T-cell (primary cell): ENCODE data around the gene CEP250. TPM values are rescaled to one million over a fixed set of nuclear protein-coding genes. Genes with fewer than 3 reads are reported as not detected.
A peak's percentile ranks its signal among the peaks of the same experiment; 100 is the strongest.

ENCODE experiments used
- ATAC-seq, 4 experiments: fragments of 200-7000 bp in 3 of 4; fragments of 150-1000 bp in 1 of 4; cut with Tn5 transposase; replicated peaks in 1 of 4; 1 replicate in 3 of 4; 2 replicates in 1 of 4; pipeline ENCODE4 v1.10.0; 2021; ENCODE audit warnings: moderate library complexity in 3 of 4, mild to moderate bottlenecking in 2 of 4, moderate number of reproducible peaks in 1 of 4
- CTCF ChIA-PET, 2 donors: fragments of 300-600 bp; sonication (Branson Sonifier 250); formaldehyde crosslinking; loops; one replicate each; lab custom pipeline; 2022; ENCODE audit warnings: antibody characterized with exemption in 2 of 2; lab: Charles Lee
- POLR2A ChIA-PET, 2 donors: fragments of 300-600 bp; sonication (Branson Sonifier 250); formaldehyde crosslinking; loops; one replicate each; lab custom pipeline; 2022; ENCODE audit warnings: antibody characterized with exemption in 2 of 2; lab: Charles Lee
- DNase-seq, 35 experiments: peaks; one replicate each; pipeline versions ENCODE4 v3.0.0 to v3.0.0-alpha.2; 2013 to 2023
- H3K27ac ChIP-seq: one replicate; pipeline ENCODE4 v1.5.1; 2013; ENCODE audit warnings: low read length
- H3K27me3 ChIP-seq, 2 experiments: replicated peaks in 1 of 2; 1 replicate in 1 of 2; 2 replicates in 1 of 2; pipeline versions ENCODE4 v1.6.1 to v1.7.0; 2013; ENCODE audit warnings: low read length in 1 of 2, mixed read lengths in 1 of 2; ENCODE audit not compliant: control insufficient read depth in 2 of 2, insufficient read depth in 2 of 2; ENCODE audit errors: extremely low read depth in 1 of 2
- H3K36me3 ChIP-seq, 2 donors: 1 replicate in 1 of 2; 2 replicates in 1 of 2; pipeline versions ENCODE4 v1.6.1 to v1.7.0; 2013; ENCODE audit warnings: low read length in 1 of 2; ENCODE audit not compliant: control insufficient read depth in 2 of 2, insufficient read depth in 1 of 2; ENCODE audit errors: extremely low read depth in 1 of 2
- H3K4me1 ChIP-seq, 2 experiments: 1 replicate in 1 of 2; 2 replicates in 1 of 2; pipeline versions ENCODE4 v1.6.1 to v1.7.0; 2013; ENCODE audit warnings: low read length in 2 of 2, mixed read lengths in 1 of 2; ENCODE audit not compliant: insufficient read depth in 2 of 2, control insufficient read depth in 1 of 2; ENCODE audit errors: extremely low read depth in 1 of 2
- H3K4me3 ChIP-seq, 2 donors: 1 replicate in 1 of 2; 2 replicates in 1 of 2; pipeline versions ENCODE4 v1.5.1 to v1.7.0; 2013; ENCODE audit warnings: mild to moderate bottlenecking in 2 of 2, low read length in 1 of 2, moderate library complexity in 1 of 2; ENCODE audit not compliant: control insufficient read depth in 1 of 2; ENCODE audit errors: extremely low read depth in 1 of 2
- H3K9me3 ChIP-seq: 2 replicates; pipeline ENCODE4 v1.7.0; 2013
- H3K27ac Mint-ChIP-seq, 2 donors: one replicate each; pipeline ENCODE4 v1.8.0; 2020 to 2021; ENCODE audit warnings: mild to moderate bottlenecking in 2 of 2, mixed read lengths in 2 of 2
- H3K27me3 Mint-ChIP-seq, 2 donors: one replicate each; pipeline ENCODE4 v1.8.0; 2021 to 2022; ENCODE audit warnings: mixed read lengths in 2 of 2
- H3K36me3 Mint-ChIP-seq: one replicate; pipeline ENCODE4 v1.8.0; 2021; ENCODE audit warnings: mixed read lengths
- H3K4me1 Mint-ChIP-seq, 3 donors: one replicate each; pipeline ENCODE4 v1.8.0; 2020 to 2022; ENCODE audit warnings: mixed read lengths in 3 of 3, mild to moderate bottlenecking in 1 of 3
- H3K4me3 Mint-ChIP-seq, 3 donors: one replicate each; pipeline ENCODE4 v1.8.0; 2020 to 2022; ENCODE audit warnings: mild to moderate bottlenecking in 3 of 3, mixed read lengths in 3 of 3, moderate library complexity in 3 of 3
- H3K9me3 Mint-ChIP-seq, 3 donors: one replicate each; pipeline ENCODE4 v1.8.0; 2020 to 2022; ENCODE audit warnings: mixed read lengths in 3 of 3
- WGBS: methylation state at CpG from one replicate; pipeline ENCODE4 v1.1.5; 2013; ENCODE audit warnings: missing lambda C conversion rate; ENCODE audit not compliant: insufficient coverage; 5-methylcytosine and 5-hydroxymethylcytosine counted together
- total RNA-seq, 35 experiments: library from RNA in 6 of 35; stranded (reverse) in 6 of 35; fragments of 120-200 nt in 1 of 35; gene quantifications; one replicate each; pipeline versions ENCODE4 v1.2.1 to v1.2.4 and lab custom pipeline; 2013 to 2026

The CEP250 gene
- total RNA-seq, 5 donors from 2014 or later (not counting 1 experiment from before 2014, with no cell fraction given): 45.7 to 70.7 (median 67.4) TPM

GRCh38 chr20:35491823-35492222, 36.4 kb downstream of the CEP250 start:
- H3K36me3 ChIP-seq: peaks cover 13 to 45% of the 10 kb centered on the region in 2 donors
- no peaks in the 10 kb centered on the region for H3K9me3 ChIP-seq
- peaks cover 17 to 53% of the 10 kb centered on the region in 2 experiments for H3K4me1 ChIP-seq
- CTCF ChIA-PET: interaction anchor here in 1 of 2 donors (1.1 kb wide), 1 partner anchor 462 kb away, joined by 3 read pairs; the partner anchor contains the start of gene SCAND1
- no peaks in the 10 kb centered on the region for H3K9me3 Mint-ChIP-seq
- H3K27ac Mint-ChIP-seq: peak overlapping the region; percentile 99
- ATAC-seq: no peak
- no peaks in the 10 kb centered on the region for H3K27me3 ChIP-seq
- H3K27me3 Mint-ChIP-seq: no peaks in the 10 kb centered on the region
- WGBS: 93% methylated on average over 3 of the region's 5 CpGs
- peak overlapping the region; percentile 84 for H3K27ac ChIP-seq
- H3K4me3 ChIP-seq: peak overlapping the region; percentile 77 to 81
- POLR2A ChIA-PET: interaction anchor here (0.5 to 1.3 kb wide), 6 partner anchors 11 to 1153 kb away, joined by 3 to 14 read pairs (median 4); partner anchors contain the start of gene RBM39 (in 1 of the 2)
- no peak for DNase-seq
- H3K4me1 Mint-ChIP-seq: peaks cover 65 to 81% (median 72%) of the 10 kb centered on the region in 3 donors
- peak overlapping the region; percentile 96 to 99 (median 96) for H3K4me3 Mint-ChIP-seq
- peaks cover 54% of the 10 kb centered on the region for H3K36me3 Mint-ChIP-seq

- CTCF ChIA-PET: no interaction called here
- H3K36me3 Mint-ChIP-seq: peaks cover 57% of the 10 kb centered on the region
- H3K4me1 ChIP-seq: peaks cover 17 to 50% of the 10 kb centered on the region in 2 experiments
- H3K4me3 Mint-ChIP-seq: peak overlapping the region; percentile 96 to 99 (median 96)
- no peak for DNase-seq
- no peaks in the 10 kb centered on the region for H3K9me3 Mint-ChIP-seq
- H3K36me3 ChIP-seq: peaks cover 14 to 48% of the 10 kb centered on the region in 2 donors
- ATAC-seq: no peak
- WGBS: 100% methylated on average over 3 of the region's 6 CpGs
- peak overlapping the region; percentile 84 for H3K27ac ChIP-seq
- H3K27ac Mint-ChIP-seq: peak overlapping the region; percentile 99
- POLR2A ChIA-PET: interaction anchor here in 1 of 2 donors (0.5 to 0.7 kb wide), 3 partner anchors 23 to 1152 kb away, joined by 3 to 6 read pairs (median 4); no protein-coding TSS in a partner anchor
- no peaks in the 10 kb centered on the region for H3K27me3 Mint-ChIP-seq
- peaks cover 63 to 76% (median 70%) of the 10 kb centered on the region in 3 donors for H3K4me1 Mint-ChIP-seq
- no peaks in the 10 kb centered on the region for H3K27me3 ChIP-seq
- H3K9me3 ChIP-seq: no peaks in the 10 kb centered on the region
- peak overlapping the region; percentile 77 to 81 for H3K4me3 ChIP-seq
Observed at GRCh38 chr20:35492352-35492751, 37.0 kb downstream of the CEP250 start.

GRCh38 chr20:35496481-35496880, 41.1 kb downstream of the CEP250 start:
- ChIA-PET CTCF (no interaction called here), POLR2A (no interaction called here)
- H3K36me3 Mint-ChIP-seq: peaks cover 74% of the 10 kb centered on the region
- Histone ChIP-seq H3K27me3 (no peaks in the 10 kb centered on the region), H3K36me3 (peaks cover 16 to 86% of the 10 kb centered on the region in 2 donors), H3K9me3 (no peaks in the 10 kb centered on the region), H3K4me3 (no peak overlapping the region), H3K27ac (no peak overlapping the region), H3K4me1 (peaks cover 8 to 25% of the 10 kb centered on the region in 2 experiments)
- peaks cover 31 to 39% (median 35%) of the 10 kb centered on the region in 3 donors for H3K4me1 Mint-ChIP-seq
- no peak overlapping the region for H3K4me3 Mint-ChIP-seq
- no peak for ATAC-seq
- no peaks in the 10 kb centered on the region for H3K9me3 Mint-ChIP-seq
- no peaks in the 10 kb centered on the region for H3K27me3 Mint-ChIP-seq
- no peak overlapping the region for H3K27ac Mint-ChIP-seq
- WGBS: 94% methylated on average over 3 of the region's 3 CpGs
- DNase-seq: no peak

GRCh38 chr20:35497320-35497719, 41.9 kb downstream of the CEP250 start:
- 100% methylated on average over 3 of the region's 5 CpGs for WGBS
- DNase-seq (no peak), ATAC-seq (no peak)
- Mint-ChIP-seq H3K36me3 (peaks cover 77% of the 10 kb centered on the region), H3K27me3 (no peaks in the 10 kb centered on the region), H3K4me3 (no peak overlapping the region), H3K9me3 (no peaks in the 10 kb centered on the region), H3K4me1 (peaks cover 24 to 35% (median 32%) of the 10 kb centered on the region in 3 donors), H3K27ac (no peak overlapping the region)
- ChIA-PET CTCF (no interaction called here), POLR2A (no interaction called here)
- Histone ChIP-seq H3K27ac (no peak overlapping the region), H3K36me3 (peaks cover 22 to 95% of the 10 kb centered on the region in 2 donors), H3K27me3 (no peaks in the 10 kb centered on the region), H3K4me3 (no peak overlapping the region), H3K4me1 (peaks cover 2 to 17% of the 10 kb centered on the region in 2 experiments), H3K9me3 (no peaks in the 10 kb centered on the region)

GRCh38 chr20:35497780-35498189, 42.4 kb downstream of the CEP250 start:
- CTCF ChIA-PET: interaction anchor here in 1 of 2 donors (0.5 kb wide), 1 partner anchor 12 kb away, joined by 6 read pairs; no protein-coding TSS in a partner anchor
- Histone ChIP-seq H3K4me3 (no peak overlapping the region), H3K36me3 (peaks cover 26 to 99% of the 10 kb centered on the region in 2 donors), H3K27me3 (no peaks in the 10 kb centered on the region), H3K27ac (no peak overlapping the region), H3K4me1 (peaks cover 0 to 12% of the 10 kb centered on the region in 2 experiments), H3K9me3 (no peaks in the 10 kb centered on the region)
- POLR2A ChIA-PET: no interaction called here
- no peak overlapping the region for H3K27ac Mint-ChIP-seq
- ATAC-seq: no peak
- no peak overlapping the region for H3K4me3 Mint-ChIP-seq
- H3K4me1 Mint-ChIP-seq: peaks cover 19 to 32% (median 31%) of the 10 kb centered on the region in 3 donors
- no peaks in the 10 kb centered on the region for H3K27me3 Mint-ChIP-seq
- no peaks in the 10 kb centered on the region for H3K9me3 Mint-ChIP-seq
- no peak for DNase-seq
- 96% methylated on average over 8 of the region's 9 CpGs for WGBS
- H3K36me3 Mint-ChIP-seq: peaks cover 80% of the 10 kb centered on the region

GRCh38 chr20:35499271-35499670, 43.9 kb downstream of the CEP250 start:
- no peak for ATAC-seq
- H3K27me3 ChIP-seq: no peaks in the 10 kb centered on the region
- no peak overlapping the region for H3K27ac ChIP-seq
- Mint-ChIP-seq H3K27me3 (no peaks in the 10 kb centered on the region), H3K27ac (peak overlapping the region in 1 of 2 donors; percentile 1), H3K4me3 (no peak overlapping the region), H3K36me3 (peaks cover 80% of the 10 kb centered on the region), H3K4me1 (peaks cover 14 to 39% (median 29%) of the 10 kb centered on the region in 3 donors), H3K9me3 (no peaks in the 10 kb centered on the region)
- DNase-seq: no peak
- H3K4me3 ChIP-seq: no peak overlapping the region
- POLR2A ChIA-PET: interaction anchor here in 1 of 2 donors (0.6 to 1.0 kb wide), 2 partner anchors 8 to 19 kb away, joined by 3 read pairs; no protein-coding TSS in a partner anchor
- peaks cover 0 to 2% of the 10 kb centered on the region in 2 experiments for H3K4me1 ChIP-seq
- no peaks in the 10 kb centered on the region for H3K9me3 ChIP-seq
- CTCF ChIA-PET: interaction anchor here in 1 of 2 donors (0.6 kb wide), 1 partner anchor 704 kb away, joined by 6 read pairs; no protein-coding TSS in a partner anchor
- peaks cover 21 to 100% of the 10 kb centered on the region in 2 donors for H3K36me3 ChIP-seq
- WGBS: 100% methylated on average over 1 of the region's 1 CpG
